SK-N-SH (cell line): ENCODE results near the gene PSME2. TPM values are rescaled to one million over a fixed set of nuclear protein-coding genes. Genes with fewer than 3 reads are reported as not detected.

Source experiments
- CTCF ChIA-PET: fragments of 300-600, 350-600 bp; formaldehyde crosslinking; extraction: SDS; loops from one replicate; lab custom pipeline; 2021; lab: Yijun Ruan, JAX
- POLR2A ChIA-PET: fragments of 350-600 bp; sonication (Branson Sonifier 250); formaldehyde crosslinking; extraction: SDS; loops from one replicate; lab custom pipeline; 2020; ENCODE audit warnings: antibody characterized with exemption, inconsistent platforms; lab: Yijun Ruan, JAX
- DNase-seq: peaks from one replicate; pipeline ENCODE4 v3.0.0; 2012
- H2AFZ ChIP-seq: fragments of 200-600 bp; sonication (generic); 2 replicates; pipeline ENCODE4 v1.8.1; 2016; ENCODE audit warnings: antibody characterized with exemption, mild to moderate bottlenecking, low read depth
- H3F3A ChIP-seq: fragments of 200-600 bp; sonication (generic); replicated peaks from 2 replicates; pipeline ENCODE3; 2016; ENCODE audit warnings: antibody characterized with exemption, mild to moderate bottlenecking; ENCODE audit not compliant: insufficient read depth
- H3K27ac ChIP-seq, 2 experiments: fragments of 200-500 bp in 1 of 2; fragments of 200-600 bp in 1 of 2; sonication (Bioruptor generic) in 1 of 2; sonication (generic), shearing (Covaris generic) in 1 of 2; 2 replicates each; pipeline versions ENCODE4 v1.5.1 to v1.6.1; 2014 to 2016; ENCODE audit warnings: low read depth in 2 of 2, inconsistent platforms in 1 of 2, low read length in 1 of 2, mild to moderate bottlenecking in 1 of 2, mixed read lengths in 1 of 2
- H3K27me3 ChIP-seq: fragments of 200-600 bp; sonication (generic), shearing (Covaris generic); 2 replicates; pipeline ENCODE4 v1.6.1; 2016; ENCODE audit warnings: mixed run types; ENCODE audit not compliant: insufficient read depth
- H3K36me3 ChIP-seq, 2 experiments: fragments of 200-500 bp in 1 of 2; fragments of 200-600 bp in 1 of 2; sonication (Bioruptor generic) in 1 of 2; sonication (generic) in 1 of 2; replicated peaks in 1 of 2; 2 replicates each; pipeline versions ENCODE3 to v1.5.1; 2014 to 2016; ENCODE audit warnings: low read length in 1 of 2, mild to moderate bottlenecking in 1 of 2; ENCODE audit not compliant: insufficient read depth in 2 of 2, control insufficient read depth in 1 of 2
- H3K4me1 ChIP-seq, 2 experiments: fragments of 200-500 bp in 1 of 2; fragments of 200-600 bp in 1 of 2; sonication (Bioruptor generic) in 1 of 2; sonication (generic), shearing (Covaris generic) in 1 of 2; 2 replicates each; pipeline versions ENCODE4 v1.5.1 to v1.6.1; 2014 to 2016; ENCODE audit warnings: low read depth in 1 of 2, low read length in 1 of 2, mixed run types in 1 of 2; ENCODE audit not compliant: insufficient read depth in 2 of 2, control insufficient read depth in 1 of 2
- H3K4me2 ChIP-seq: fragments of 200-600 bp; sonication (generic), shearing (Covaris generic); 2 replicates; pipeline ENCODE4 v1.6.1; 2017; ENCODE audit warnings: mixed run types
- H3K4me3 ChIP-seq, 2 experiments: fragments of 200-500 bp in 1 of 2; fragments of 200-600 bp in 1 of 2; sonication (Bioruptor generic) in 1 of 2; sonication (generic), shearing (Covaris generic) in 1 of 2; 2 replicates each; pipeline versions ENCODE4 v1.5.1 to v1.8.1; 2014 to 2016; ENCODE audit warnings: low read depth in 2 of 2, inconsistent platforms in 1 of 2, low read length in 1 of 2, mild to moderate bottlenecking in 1 of 2, mixed read lengths in 1 of 2, moderate library complexity in 1 of 2
- H3K79me2 ChIP-seq: fragments of 200-600 bp; sonication (generic); 2 replicates; pipeline ENCODE4 v1.8.1; 2017; ENCODE audit warnings: mild to moderate bottlenecking; ENCODE audit not compliant: insufficient read depth
- H3K9ac ChIP-seq: fragments of 200-600 bp; sonication (generic); 2 replicates; pipeline ENCODE4 v1.6.1; 2017; ENCODE audit warnings: mixed run types
- H3K9me2 ChIP-seq: fragments of 200-600 bp; sonication (generic); 2 replicates; pipeline ENCODE4 v1.6.1; 2017; ENCODE audit warnings: mixed run types
- H3K9me3 ChIP-seq: fragments of 200-600 bp; sonication (generic); 2 replicates; pipeline ENCODE4 v1.6.1; 2017; ENCODE audit warnings: mixed run types, mild to moderate bottlenecking, moderate library complexity
- H4K20me1 ChIP-seq: fragments of 200-600 bp; sonication (generic); 2 replicates; pipeline ENCODE4 v1.6.1; 2017; ENCODE audit warnings: mild to moderate bottlenecking, mixed run types; ENCODE audit not compliant: insufficient read depth
- ELF1 ChIP-seq: IDR thresholded peaks from 2 replicates; pipeline ENCODE4 v1.4.0; 2012
- FOSL2 ChIP-seq: IDR thresholded peaks from 2 replicates; pipeline ENCODE4 v1.4.0; 2012; ENCODE audit warnings: low read depth, mild to moderate bottlenecking, moderate library complexity, borderline replicate concordance
- FOXJ3 ChIP-seq: sonication (generic); formaldehyde crosslinking; IDR thresholded peaks from 2 replicates; pipeline ENCODE4 v1.5.1; 2020; ENCODE audit warnings: mild to moderate bottlenecking, missing genetic modification reagents
- FOXM1 ChIP-seq: IDR thresholded peaks from 2 replicates; pipeline ENCODE4 v1.4.0; 2012; ENCODE audit warnings: low read depth, mild to moderate bottlenecking
- GABPA ChIP-seq: IDR thresholded peaks from 2 replicates; pipeline ENCODE4 v1.4.0; 2012; ENCODE audit warnings: low read depth, mild to moderate bottlenecking
- JUND ChIP-seq: IDR thresholded peaks from 2 replicates; pipeline ENCODE4 v1.4.0; 2012
- POLR2AphosphoS5 ChIP-seq: IDR thresholded peaks from 2 replicates; pipeline ENCODE4 v1.6.1; 2012; ENCODE audit warnings: low read depth, low read length
- RAD21 ChIP-seq: IDR thresholded peaks from 2 replicates; pipeline ENCODE4 v1.6.1; 2012; ENCODE audit warnings: mild to moderate bottlenecking, low read length
- RCOR1 ChIP-seq: fragments of 150-350 bp; IDR thresholded peaks from 2 replicates; pipeline ENCODE4 v1.6.1; 2017; ENCODE audit warnings: antibody characterized with exemption, low read length
- REST ChIP-seq: IDR thresholded peaks from 2 replicates; pipeline ENCODE4 v1.6.1; 2012; ENCODE audit warnings: mild to moderate bottlenecking, low read depth, low read length, moderate library complexity
- RFX5 ChIP-seq: IDR thresholded peaks from 2 replicates; pipeline ENCODE4 v1.6.1; 2012; ENCODE audit warnings: mild to moderate bottlenecking, improper control_type of control experiment, low read length
- RXRA ChIP-seq: IDR thresholded peaks from 2 replicates; pipeline ENCODE4 v1.4.0; 2012; ENCODE audit warnings: low read depth, mild to moderate bottlenecking, borderline replicate concordance
- SMC3 ChIP-seq: IDR thresholded peaks from 2 replicates; pipeline ENCODE4 v1.6.1; 2012; ENCODE audit warnings: low read depth, low read length, improper control_type of control experiment
- TAF1 ChIP-seq: IDR thresholded peaks from 2 replicates; pipeline ENCODE4 v1.6.1; 2012; ENCODE audit warnings: low read depth, mild to moderate bottlenecking, low read length, moderate library complexity, borderline replicate concordance
- YY1 ChIP-seq: IDR thresholded peaks from 2 replicates; pipeline ENCODE4 v1.4.0; 2012; ENCODE audit warnings: low read depth, mild to moderate bottlenecking
- WGBS: methylation state at CpG from one replicate; pipeline ENCODE4 v1.1.6; 2017; ENCODE audit warnings: low lambda C conversion rate; 5-methylcytosine and 5-hydroxymethylcytosine counted together
- polyA plus RNA-seq, 3 experiments: library from polyadenylated mRNA; depleted of rRNA; stranded (reverse); fragments of >200 nt; gene quantifications; 2 replicates each; pipeline ENCODE4 v1.2.3, GENCODE V29; 2012
- TF ChIP-seq, protein P1 (sequence below): IDR thresholded peaks from 2 replicates; pipeline ENCODE4 v1.4.0; 2012; ENCODE audit warnings: low read depth, borderline replicate concordance
- TF ChIP-seq, protein P2 (sequence below): IDR thresholded peaks from 2 replicates; pipeline ENCODE4; 2012
- TF ChIP-seq, protein P3 (sequence below): fragments of 150-350 bp; IDR thresholded peaks from 2 replicates; pipeline ENCODE4 v1.6.1; 2017; ENCODE audit warnings: antibody characterized with exemption, low read length, low read depth, borderline replicate concordance
- TF ChIP-seq, protein P4 (sequence below): IDR thresholded peaks from 2 replicates; pipeline ENCODE4 v1.4.0; 2012; ENCODE audit warnings: low read depth

The PSME2 gene
- polyA plus RNA-seq, 1 of the 3 experiments (the other 2 are of a cell fraction), result 147 TPM

DNA sequence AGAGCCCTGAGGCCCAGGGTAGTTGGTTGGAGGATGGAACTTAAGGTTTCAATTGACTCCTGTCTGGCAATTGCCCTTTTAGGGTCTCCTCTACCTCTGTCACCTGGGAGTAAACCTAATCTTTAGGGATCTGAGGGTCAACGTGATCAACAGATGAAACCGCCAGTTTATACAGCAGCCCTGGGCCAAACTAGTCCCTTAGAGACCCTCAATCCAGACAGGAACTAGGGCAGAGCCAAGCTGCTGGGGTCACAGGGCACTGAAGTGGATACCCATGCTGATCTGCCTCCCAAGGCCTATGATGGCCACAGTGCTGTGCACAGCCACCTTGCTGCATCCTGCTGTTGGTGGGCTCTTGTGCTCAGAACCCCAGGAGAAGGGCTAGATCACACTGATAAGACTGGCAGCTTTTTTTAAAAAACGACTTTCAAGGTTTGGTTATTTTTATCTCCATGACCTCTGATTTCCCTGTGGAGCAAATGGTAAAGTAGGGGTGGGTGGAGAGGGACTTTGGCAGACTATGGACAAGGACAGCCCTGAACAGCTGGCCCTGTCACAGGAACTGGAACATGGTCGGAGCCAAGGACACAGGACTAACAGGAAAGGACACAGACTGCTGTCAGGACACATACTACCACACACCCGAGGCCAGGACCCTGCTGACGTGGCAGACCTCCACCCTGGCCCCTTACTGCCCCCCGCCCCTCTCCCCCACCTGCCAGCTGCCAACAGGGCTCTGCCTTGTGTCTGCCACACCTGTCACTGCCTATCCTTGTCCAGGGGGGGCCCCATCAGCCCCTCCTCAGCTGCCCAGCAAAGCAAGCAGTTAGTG lies 15.5 kb downstream of the PSME2 start:
- H3K36me3 ChIP-seq, result no peaks in the 10 kb centered on the region
- H3K27me3 ChIP-seq, result no peaks in the 10 kb centered on the region
- H3K27ac ChIP-seq, result no peak overlapping the region; a peak in 1 of 4 replicates
- DNase-seq, result peak; percentile 18
- H3K79me2 ChIP-seq, result no peaks in the 10 kb centered on the region
- TF ChIP-seq RAD21 (no peak), ELF1 (no peak)
- TF ChIP-seq, protein P1, sequence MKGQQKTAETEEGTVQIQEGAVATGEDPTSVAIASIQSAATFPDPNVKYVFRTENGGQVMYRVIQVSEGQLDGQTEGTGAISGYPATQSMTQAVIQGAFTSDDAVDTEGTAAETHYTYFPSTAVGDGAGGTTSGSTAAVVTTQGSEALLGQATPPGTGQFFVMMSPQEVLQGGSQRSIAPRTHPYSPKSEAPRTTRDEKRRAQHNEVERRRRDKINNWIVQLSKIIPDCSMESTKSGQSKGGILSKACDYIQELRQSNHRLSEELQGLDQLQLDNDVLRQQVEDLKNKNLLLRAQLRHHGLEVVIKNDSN, result no peak
- no peak overlapping the region for H3K4me2 ChIP-seq
- ChIA-PET POLR2A (interaction anchor here (0.7 to 2.3 kb wide), 2 partner anchors 15 to 16 kb away, joined by 3 to 6 read pairs; partner anchors contain the start of genes DCAF11 and NRL), CTCF (interaction anchor here (1.5 to 1.6 kb wide), 2 partner anchors 20 to 72 kb away, joined by 3 to 6 read pairs; no protein-coding TSS in a partner anchor)
- H3K9me2 ChIP-seq, result no peaks in the 10 kb centered on the region
- no peak overlapping the region for H3K4me3 ChIP-seq
- H2AFZ ChIP-seq, result no peak overlapping the region
- H4K20me1 ChIP-seq, result no peaks in the 10 kb centered on the region
- H3K9ac ChIP-seq, result no peak overlapping the region
- 53% methylated on average over 5 of the region's 7 CpGs for WGBS
- peaks cover 9% of the 10 kb centered on the region for H3F3A ChIP-seq
- peaks cover 0 to 13% of the 10 kb centered on the region in 2 experiments; a peak in 1 of 4 replicates for H3K4me1 ChIP-seq
- no peaks in the 10 kb centered on the region for H3K9me3 ChIP-seq

GRCh38 chr14:24130380-24130716 lies 16.1 kb downstream of the PSME2 start, which contains the start of gene FITM1:
TSS of gene FITM1 (plus strand) at chr14:24130659. CDS start at chr14:24131564, 905 bp downstream.
- Histone ChIP-seq H3K36me3 (no peaks in the 10 kb centered on the region), H3K9me3 (no peaks in the 10 kb centered on the region), H3K4me3 (no peak within 1 kb of the TSS), H4K20me1 (no peaks in the 10 kb centered on the region), H3K27ac (no peak within 1 kb of the TSS; a peak in 1 of 4 replicates), H3K4me2 (no peak within 1 kb of the TSS), H3F3A (peaks cover 9% of the 10 kb centered on the region), H3K9me2 (no peaks in the 10 kb centered on the region), H2AFZ (no peak within 1 kb of the TSS), H3K27me3 (no peaks in the 10 kb centered on the region), H3K79me2 (no peaks in the 10 kb centered on the region), H3K4me1 (peaks cover 0 to 10% of the 10 kb centered on the region in 2 experiments; a peak in 1 of 4 replicates), H3K9ac (no peak within 1 kb of the TSS)
- DNase-seq, result no peak
- ChIA-PET CTCF (interaction anchor here (1.5 to 2.0 kb wide), 3 partner anchors 21 to 72 kb away, joined by 3 to 10 read pairs (median 6); no protein-coding TSS in a partner anchor), POLR2A (interaction anchor here (2.3 kb wide), 1 partner anchor 15 kb away, joined by 6 read pairs; the partner anchor contains the start of genes DCAF11 and NRL)
- WGBS, result 92% methylated on average over 5 of the region's 5 CpGs
- TF ChIP-seq TAF1 (no peak), SMC3 (no peak), RCOR1 (no peak), JUND (no peak), FOXJ3 (CRISPR knock-in tag) (no peak), POLR2AphosphoS5 (no peak), YY1 (no peak), FOXM1 (no peak), FOSL2 (no peak), GABPA (no peak), RXRA (no peak), REST (no peak), RAD21 (no peak), RFX5 (no peak)
- TF ChIP-seq, protein P2, sequence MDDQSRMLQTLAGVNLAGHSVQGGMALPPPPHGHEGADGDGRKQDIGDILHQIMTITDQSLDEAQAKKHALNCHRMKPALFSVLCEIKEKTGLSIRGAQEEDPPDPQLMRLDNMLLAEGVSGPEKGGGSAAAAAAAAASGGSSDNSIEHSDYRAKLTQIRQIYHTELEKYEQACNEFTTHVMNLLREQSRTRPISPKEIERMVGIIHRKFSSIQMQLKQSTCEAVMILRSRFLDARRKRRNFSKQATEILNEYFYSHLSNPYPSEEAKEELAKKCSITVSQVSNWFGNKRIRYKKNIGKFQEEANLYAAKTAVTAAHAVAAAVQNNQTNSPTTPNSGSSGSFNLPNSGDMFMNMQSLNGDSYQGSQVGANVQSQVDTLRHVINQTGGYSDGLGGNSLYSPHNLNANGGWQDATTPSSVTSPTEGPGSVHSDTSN, result no peak
- TF ChIP-seq, protein P3, sequence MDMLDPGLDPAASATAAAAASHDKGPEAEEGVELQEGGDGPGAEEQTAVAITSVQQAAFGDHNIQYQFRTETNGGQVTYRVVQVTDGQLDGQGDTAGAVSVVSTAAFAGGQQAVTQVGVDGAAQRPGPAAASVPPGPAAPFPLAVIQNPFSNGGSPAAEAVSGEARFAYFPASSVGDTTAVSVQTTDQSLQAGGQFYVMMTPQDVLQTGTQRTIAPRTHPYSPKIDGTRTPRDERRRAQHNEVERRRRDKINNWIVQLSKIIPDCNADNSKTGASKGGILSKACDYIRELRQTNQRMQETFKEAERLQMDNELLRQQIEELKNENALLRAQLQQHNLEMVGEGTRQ, result no peak
- TF ChIP-seq, protein P4, sequence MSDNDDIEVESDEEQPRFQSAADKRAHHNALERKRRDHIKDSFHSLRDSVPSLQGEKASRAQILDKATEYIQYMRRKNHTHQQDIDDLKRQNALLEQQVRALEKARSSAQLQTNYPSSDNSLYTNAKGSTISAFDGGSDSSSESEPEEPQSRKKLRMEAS, result no peak
- TF ChIP-seq, protein P1, result no peak
